Heart right ventricle (tissue), 16 donors: ENCODE data around the gene AARS1. TPM values are rescaled to one million over a fixed set of nuclear protein-coding genes. Genes with fewer than 3 reads are reported as not detected.
"Not testable (repeated sequence)": the region's sequence is repeated elsewhere in the genome, so short reads cannot be mapped to it uniquely, and the experiment has no call there.

Source experiments
- ATAC-seq, 8 donors: fragments of 200-7000 bp; cut with Tn5 transposase; one replicate each; pipeline ENCODE4 v1.9.1; 2020; ENCODE audit warnings: mild to moderate bottlenecking in 8 of 8, moderate library complexity in 8 of 8, moderate number of reproducible peaks in 1 of 8
- DNase-seq, 2 donors: peaks; one replicate each; pipeline ENCODE4 v3.0.0-alpha.2; 2020
- H3K27ac ChIP-seq, 10 donors: fragments of 200-600 bp; sonication (generic) in 2 of 10; one replicate each; pipeline versions ENCODE4 v1.5.0 to v1.8.0; 2020 to 2022; ENCODE audit warnings: mild to moderate bottlenecking in 3 of 10
- H3K27me3 ChIP-seq, 7 donors: fragments of 200-600 bp; one replicate each; pipeline ENCODE4 v1.8.0; 2021 to 2022; ENCODE audit warnings: mild to moderate bottlenecking in 2 of 7
- H3K36me3 ChIP-seq, 9 donors: fragments of 200-600 bp; sonication (generic) in 1 of 9; one replicate each; pipeline versions ENCODE4 v1.5.0 to v1.8.0; 2020 to 2022; ENCODE audit warnings: mild to moderate bottlenecking in 2 of 9
- H3K4me1 ChIP-seq, 9 donors: fragments of 200-600 bp; sonication (generic) in 1 of 9; one replicate each; pipeline versions ENCODE4 v1.5.0 to v1.8.0; 2020 to 2022; ENCODE audit warnings: mild to moderate bottlenecking in 4 of 9
- H3K4me3 ChIP-seq, 10 donors: fragments of 200-600 bp; sonication (generic) in 2 of 10; one replicate each; pipeline versions ENCODE4 v1.5.0 to v1.8.0; 2020 to 2022; ENCODE audit warnings: mild to moderate bottlenecking in 7 of 10, moderate library complexity in 2 of 10
- H3K9me3 ChIP-seq, 11 donors: fragments of 200-600 bp in 10 of 11; sonication (generic) in 2 of 11; one replicate each; pipeline versions ENCODE4 v1.5.0 to v1.8.0; 2013 to 2022; ENCODE audit warnings: mild to moderate bottlenecking in 2 of 11, control low read depth in 1 of 11, moderate library complexity in 1 of 11
- CTCF ChIP-seq, 9 donors: fragments of 200-600 bp; sonication (generic) in 2 of 9; IDR thresholded peaks; one replicate each; pipeline versions ENCODE4 v1.5.0 to v1.8.0; 2021 to 2022; ENCODE audit warnings: antibody characterized with exemption in 9 of 9, mild to moderate bottlenecking in 5 of 9, moderate library complexity in 1 of 9
- whole genome bisulfite sequencing, 2 donors: extraction: QIAGEN DNeasy Blood & Tissue Kit; methylation state at CpG; one replicate each; pipeline ENCODE4 v1.1.7; 2013; ENCODE audit warnings: inconsistent platforms in 1 of 2; 5-methylcytosine and 5-hydroxymethylcytosine counted together
- intact Hi-C, 10 donors: fragments of 100-400 bp; cut with DNase I; formaldehyde crosslinking; loops; one replicate each; pipeline versions ENCODE4 v1.11.1 to v1.14.2; 2022
- polyA plus RNA-seq, 2 donors: library from polyadenylated mRNA; stranded (reverse); fragments of 200-250 nt; gene quantifications; one replicate each; pipeline ENCODE4 v1.2.3, GENCODE V29; 2013
- total RNA-seq, 10 donors: library from RNA; stranded (reverse); fragmentation: NEBNext Ultra II Directional in 3 of 10; extraction: Animal tissue kit (Norgen Biotek cat#: 25700) in 3 of 10; gene quantifications; one replicate each; pipeline versions ENCODE4 v1.2.1 to v1.2.4, GENCODE V29; 2021 to 2023
- donor health status: Arrhythmogenic right ventricular cardiomyopathy.
- donor health status: ischemic (EF 13 %, LVEDD 7.1; RV severe dilation, severe dysfunction).
- donor health status: healthy with polysubstance abuse.
- donor health status: DM: no; HTN: yes; CAD: no.
- donor health status: DM: no; HTN: no; CAD: no.
- donor health status: ischemic (EF 25% LVEDD 6.9; RV normal size, moderate dysfunction).
- donor health status: ischemic (EF 25% LVEDD 5.7; RV mildly dilated, moderate dysfunction).
- donor health status: healthy.
- donor health status: DM: yes; HTN: yes; CAD: no.
- donor health status: Ischemic cardiomyopathy.
- donor health status: ischemic (EF 35%, LVEDD 5.7; RV mildly dilated, moderate dysfunction).
- donor health status: nonischemic (EF 11% LVEDD 7.7; RV severe dilation, severe dysfunction).
- donor health status: DM: yes; HTN: yes; CAD: no.
- donor health status: PGD.
- donor health status: ischemic (EF 29% LVEDD 5.4; RV normal size, mild dysfunction).
- donor health status: nonischemic (EF 23%, LVEDD 6.1; RV moderate dilation, normal function).

The AARS1 gene
- total and polyA plus RNA-seq, 12 donors: 20.6 to 73.1 (median 59.4) TPM

DNA sequence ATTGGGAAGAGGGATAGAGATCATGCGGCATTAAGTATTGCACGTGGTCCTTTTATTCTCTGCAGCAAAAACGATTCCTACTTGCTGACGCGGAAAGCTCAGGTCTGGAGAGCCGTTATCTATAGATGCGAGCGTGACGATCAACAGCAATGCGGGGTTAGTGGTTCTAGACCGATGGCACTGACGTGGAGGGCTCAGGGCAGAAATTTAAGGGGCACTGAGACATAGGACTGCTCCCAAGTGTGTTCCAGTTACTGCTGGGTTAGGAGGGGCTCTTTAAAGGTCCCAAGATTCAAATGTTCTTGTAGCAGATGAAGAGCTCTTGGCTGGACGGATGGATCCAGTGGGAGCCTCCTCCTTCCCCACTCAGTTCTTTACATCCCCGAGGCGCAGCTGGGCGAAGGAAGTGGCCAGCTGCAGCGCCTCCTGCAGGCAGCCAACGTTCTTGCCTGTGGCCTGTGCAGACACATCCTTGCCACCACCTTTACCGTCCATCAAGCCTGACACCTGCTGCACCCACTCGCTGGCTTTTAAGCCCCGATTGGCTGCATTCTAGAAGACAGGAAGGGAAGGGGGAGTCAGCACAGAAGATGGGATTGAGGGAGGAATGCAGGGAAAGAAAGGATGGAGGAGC lies 36.8 kb downstream of the AARS1 start:
- H3K36me3 ChIP-seq: peaks cover 0 to 77% (median 47%) of the 10 kb centered on the region in 9 donors
- ATAC-seq (peak in 1 of 8 donors; percentile 4), DNase-seq (no peak)
- H3K27me3 ChIP-seq: no peaks in the 10 kb centered on the region
- no peaks in the 10 kb centered on the region for H3K9me3 ChIP-seq
- peak overlapping the region in 1 of 10 donors; percentile 70 for H3K4me3 ChIP-seq
- H3K27ac ChIP-seq: peak overlapping the region in 2 of 10 donors; percentile 35 to 94
- intact Hi-C loops: loop anchor here in 3 of 10 donors (10.0 kb wide), 2 partner anchors 88 to 98 kb away; no protein-coding TSS in a partner anchor
- peaks cover 4 to 32% (median 22%) of the 10 kb centered on the region in 9 donors for H3K4me1 ChIP-seq
- peak in 4 of 9 donors; percentile 21 to 30 (median 24) for TF ChIP-seq CTCF (IDR thresholded peaks at IDR 0.05)
- 80 to 85% methylated on average over 21 of the region's 21 CpGs for WGBS, 2 donors

DNA sequence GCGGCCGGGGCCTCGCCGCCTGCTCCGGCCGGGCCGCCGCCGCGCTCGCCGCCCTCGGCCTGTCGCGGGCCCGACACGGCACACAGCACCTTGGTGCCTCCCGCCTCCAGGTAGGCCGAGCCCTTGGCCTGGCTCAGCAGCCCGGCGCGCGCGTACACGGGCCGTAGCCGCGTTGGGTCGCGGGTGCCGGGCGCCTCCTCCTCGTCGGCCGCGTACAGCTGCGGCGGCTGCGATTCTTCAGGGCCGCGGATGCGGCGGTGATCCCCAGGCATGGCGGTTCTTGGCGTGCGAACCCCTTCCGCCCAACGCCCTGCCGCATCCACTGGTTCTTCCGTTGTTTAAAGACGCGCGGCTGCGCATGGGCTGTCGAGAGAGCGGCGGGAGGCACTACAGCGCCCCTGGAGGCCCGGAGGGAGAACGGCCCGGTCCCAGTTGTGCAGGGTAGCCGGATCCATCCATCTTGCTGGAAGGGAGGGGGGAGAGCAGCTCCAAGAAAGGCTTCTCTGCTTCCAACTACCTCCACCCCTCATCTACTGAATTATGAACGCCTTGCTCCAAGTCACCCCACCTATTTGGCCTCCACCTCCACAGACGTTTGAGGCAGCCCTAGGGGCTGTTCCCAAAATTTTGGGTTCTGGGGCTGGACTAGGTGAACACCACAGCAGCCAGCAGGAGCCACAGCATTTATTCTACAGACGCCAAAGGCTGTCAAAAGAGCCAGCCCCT lies 37.5 kb downstream of the AARS1 start, which contains the start of gene EXOSC6:
Gene EXOSC6 (minus strand): TSS at position 312 of the 726 bp plus-strand sequence. CDS start 40 bp downstream, at position 272.
- H3K4me3 ChIP-seq: peak within 1 kb of the TSS; percentile 68 to 84 (median 78)
- intact Hi-C loops: loop anchor here in 3 of 10 donors (10.0 kb wide), 2 partner anchors 87 to 97 kb away; no protein-coding TSS in a partner anchor
- TF ChIP-seq CTCF (IDR thresholded peaks at IDR 0.05): peak; percentile 84 to 98 (median 93)
- no peaks in the 10 kb centered on the region for H3K27me3 ChIP-seq
- H3K36me3 ChIP-seq: peaks cover 0 to 74% (median 42%) of the 10 kb centered on the region in 9 donors
- H3K9me3 ChIP-seq: no peaks in the 10 kb centered on the region
- DNase-seq (peak; percentile 90 to 92), ATAC-seq (peak; percentile 97 to 98 (median 97))
- peak within 1 kb of the TSS; percentile 74 to 94 (median 88) for H3K27ac ChIP-seq
- H3K4me1 ChIP-seq: peaks cover 4 to 28% (median 22%) of the 10 kb centered on the region in 9 donors
- WGBS, 2 donors: 2 to 3% methylated on average over 65 of the region's 65 CpGs

- peak overlapping the region; percentile 68 to 84 (median 78) for H3K4me3 ChIP-seq
- peaks cover 4 to 28% (median 22%) of the 10 kb centered on the region in 9 donors for H3K4me1 ChIP-seq
- peak overlapping the region; percentile 55 to 94 (median 86) for H3K27ac ChIP-seq
- H3K9me3 ChIP-seq: no peaks in the 10 kb centered on the region
- ATAC-seq (peak in 7 of 8 donors; percentile 29 to 64 (median 40)), DNase-seq (peak in 1 of 2 donors; percentile 40)
- intact Hi-C loops: loop anchor here in 3 of 10 donors (10.0 kb wide), 2 partner anchors 86 to 96 kb away; no protein-coding TSS in a partner anchor
- H3K27me3 ChIP-seq: no peaks in the 10 kb centered on the region
- 1% methylated on average over 64 to 92 of the region's 92 CpGs for WGBS, 2 donors
- TF ChIP-seq CTCF (IDR thresholded peaks at IDR 0.05): peak in 1 of 9 donors; percentile 17
- H3K36me3 ChIP-seq: peaks cover 0 to 66% (median 35%) of the 10 kb centered on the region in 9 donors
Observed at GRCh38 chr16:70250748-70251628, 38.3 kb downstream of the AARS1 start.

DNA sequence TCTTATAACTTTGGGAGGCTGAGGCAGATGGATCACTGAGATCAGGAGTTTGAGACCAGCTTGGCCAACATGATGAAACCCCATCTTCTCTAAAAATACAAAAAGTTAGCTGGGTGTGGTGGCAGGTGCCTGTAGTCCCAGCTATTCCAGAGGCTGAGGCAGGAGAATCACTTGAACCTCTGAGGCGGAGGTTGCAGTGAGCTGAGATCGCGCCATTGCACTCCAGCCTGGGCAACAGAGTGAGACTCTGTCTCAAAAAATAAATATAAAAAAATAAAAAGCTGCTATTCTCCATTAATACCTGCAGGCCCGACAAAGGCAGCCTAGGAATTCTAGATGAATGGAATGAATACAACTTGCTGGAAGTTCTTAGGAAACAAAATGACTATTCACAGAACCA lies 39.6 kb downstream of the AARS1 start:
- not testable (repeated sequence) for ATAC-seq, DNase-seq, H3K27me3 ChIP-seq, H3K9me3 ChIP-seq
- H3K27ac ChIP-seq: peak overlapping the region in 1 of 10 donors; percentile 0
- intact Hi-C loops: loop anchor here in 3 of 10 donors (10.0 kb wide), 2 partner anchors 85 to 95 kb away; no protein-coding TSS in a partner anchor
- 85 to 86% methylated on average over 4 of the region's 4 CpGs for WGBS, 2 donors
- H3K36me3 ChIP-seq: peaks cover 0 to 57% (median 22%) of the 10 kb centered on the region in 9 donors
- peaks cover 4 to 28% (median 22%) of the 10 kb centered on the region in 9 donors for H3K4me1 ChIP-seq
- peak overlapping the region in 1 of 10 donors; percentile 80 for H3K4me3 ChIP-seq

DNA sequence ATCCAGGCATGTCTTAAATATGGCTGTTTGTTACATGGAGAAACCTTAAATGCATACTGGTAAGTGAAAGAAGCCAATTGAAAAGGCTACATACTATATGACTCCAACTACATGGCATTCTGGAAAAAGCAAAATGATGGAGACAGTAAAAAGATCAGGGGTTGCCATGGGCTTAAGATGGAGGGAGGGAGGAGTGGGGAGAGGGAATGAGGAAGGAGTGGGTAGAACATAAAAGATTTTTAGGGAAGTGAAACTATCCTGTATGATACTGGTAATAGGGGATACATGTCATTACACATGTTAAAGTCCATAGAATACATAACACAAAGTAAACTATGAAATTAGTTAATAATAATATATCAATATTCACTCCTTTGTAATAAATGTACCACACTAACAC lies 50.5 kb downstream of the AARS1 start:
- H3K27ac ChIP-seq, H3K9me3 ChIP-seq, DNase-seq, ATAC-seq, H3K4me1 ChIP-seq, H3K4me3 ChIP-seq, intact Hi-C loops, H3K27me3 ChIP-seq: not testable (repeated sequence)
- H3K36me3 ChIP-seq: peaks cover 0 to 83% (median 2%) of the 10 kb centered on the region in 9 donors

DNA sequence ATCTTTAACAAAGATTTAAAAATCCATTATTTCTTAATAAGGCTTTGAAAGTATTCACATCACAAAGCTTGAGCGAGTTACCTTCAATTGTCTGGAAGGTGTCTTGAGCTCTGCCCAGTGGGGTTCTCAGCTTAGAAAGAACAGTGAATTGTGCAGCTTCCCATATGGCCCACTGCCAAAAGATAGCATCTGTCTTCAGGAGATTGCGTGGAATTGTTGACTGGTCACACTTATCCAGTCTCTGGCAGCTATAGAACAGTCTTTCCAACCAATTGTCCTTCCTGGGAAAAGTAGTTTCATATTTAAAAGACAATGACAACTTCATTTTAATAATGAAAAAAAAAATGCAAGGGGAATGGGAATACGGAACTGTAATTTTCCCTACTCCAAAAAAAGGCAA lies 57.5 kb downstream of the AARS1 start:
- H3K27ac ChIP-seq, DNase-seq, intact Hi-C loops, H3K9me3 ChIP-seq, H3K4me3 ChIP-seq, H3K27me3 ChIP-seq, ATAC-seq, H3K4me1 ChIP-seq: not testable (repeated sequence)
- H3K36me3 ChIP-seq: peaks cover 0 to 92% (median 14%) of the 10 kb centered on the region in 9 donors
- WGBS, 2 donors: 56 to 61% methylated on average over 2 of the region's 3 CpGs

- H3K27ac ChIP-seq, ATAC-seq, DNase-seq, H3K4me3 ChIP-seq, H3K27me3 ChIP-seq, H3K4me1 ChIP-seq, intact Hi-C loops, H3K9me3 ChIP-seq: not testable (repeated sequence)
- peaks cover 0 to 71% (median 7%) of the 10 kb centered on the region in 9 donors for H3K36me3 ChIP-seq
Observed at GRCh38 chr16:70226024-70226423, 63.3 kb downstream of the AARS1 start.
